A549 (cell line): ENCODE data around the gene PGBD4.

Source experiments
- CTCF ChIP-seq: fragments of >200 bp; sonication (Bioruptor Twin); formaldehyde crosslinking; IDR thresholded peaks from 3 replicates; pipeline ENCODE4 v1.5.1; 2016
- PHF8 ChIP-seq: fragments of 200-600 bp; sonication (generic); IDR thresholded peaks from 2 replicates; pipeline ENCODE4 v1.6.1; 2016; ENCODE audit warnings: low read depth, mild to moderate bottlenecking, antibody characterized with exemption, moderate library complexity, borderline replicate concordance

DNA sequence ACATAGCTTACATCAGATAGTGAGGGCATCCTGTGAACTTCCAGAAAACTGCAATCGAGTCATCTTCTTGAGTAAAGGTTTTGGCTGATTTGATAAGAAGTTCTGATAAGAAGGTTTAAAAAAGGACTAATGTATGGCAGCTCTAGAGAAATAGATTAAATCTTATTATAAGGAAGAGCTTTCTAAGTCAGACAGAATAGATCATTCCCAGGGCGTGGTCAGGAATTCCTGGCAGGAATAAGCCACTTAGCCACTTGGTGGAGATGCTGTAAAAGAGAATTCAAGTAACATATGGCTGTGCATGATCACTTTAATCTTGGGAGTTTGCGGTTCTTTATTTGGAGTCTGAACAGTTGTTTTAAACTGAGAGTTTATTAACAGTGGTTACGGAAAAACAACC lies 17.4 kb downstream of the PGBD4 start:
- no peak for TF ChIP-seq CTCF
- TF ChIP-seq PHF8: no peak
